Osteoblast (primary cell): ENCODE results near the gene GPR62. TPM values are rescaled to one million over a fixed set of nuclear protein-coding genes. Genes with fewer than 3 reads are reported as not detected.

Source experiments
- DNase-seq: peaks from one replicate; pipeline ENCODE4 v3.0.0; 2011; ENCODE audit warnings: low spot score, mixed read lengths; ENCODE audit not compliant: insufficient read length; ENCODE audit errors: missing footprints
- H2AFZ ChIP-seq: 2 replicates; pipeline ENCODE4 v1.6.0; 2011; ENCODE audit warnings: mild to moderate bottlenecking, low read length
- H3K27ac ChIP-seq: 2 replicates; pipeline ENCODE4 v1.5.1; 2011; ENCODE audit warnings: mild to moderate bottlenecking, low read depth, low read length, moderate library complexity
- H3K27me3 ChIP-seq: 2 replicates; pipeline ENCODE4 v1.6.0; 2012; ENCODE audit warnings: mild to moderate bottlenecking, control low read depth, inconsistent platforms, low read length, moderate library complexity; ENCODE audit not compliant: insufficient read depth
- H3K36me3 ChIP-seq: 2 replicates; pipeline ENCODE4 v1.5.1; 2011; ENCODE audit warnings: mild to moderate bottlenecking, low read length, control low read depth, moderate library complexity; ENCODE audit not compliant: insufficient read depth
- H3K4me1 ChIP-seq: 2 replicates; pipeline ENCODE4 v1.5.1; 2011; ENCODE audit warnings: mild to moderate bottlenecking, low read length, control low read depth, moderate library complexity; ENCODE audit not compliant: insufficient read depth
- H3K4me2 ChIP-seq: 2 replicates; pipeline ENCODE4 v1.6.0; 2011; ENCODE audit warnings: mild to moderate bottlenecking, low read length; ENCODE audit not compliant: insufficient read depth
- H3K4me3 ChIP-seq: fragments of 200-600 bp; sonication (generic); 3 replicates; pipeline ENCODE4 v1.5.1; 2012; ENCODE audit warnings: mild to moderate bottlenecking, low read length, inconsistent platforms; ENCODE audit not compliant: insufficient read depth
- H3K79me2 ChIP-seq: 2 replicates; pipeline ENCODE4 v1.6.0; 2012; ENCODE audit warnings: mild to moderate bottlenecking, low read length, control low read depth, inconsistent platforms; ENCODE audit not compliant: insufficient read depth
- H3K9me3 ChIP-seq: 2 replicates; pipeline ENCODE4 v1.5.1; 2011; ENCODE audit warnings: low read depth, low read length, control low read depth
- H4K20me1 ChIP-seq: 2 replicates; pipeline ENCODE4 v1.6.0; 2012; ENCODE audit warnings: mild to moderate bottlenecking, low read length, control low read depth; ENCODE audit not compliant: insufficient read depth
- small RNA-seq: library from RNA; depleted of rRNA; stranded (forward); fragments of <200 nt; gene quantifications from one replicate; pipeline ENCODE3, GENCODE V24; 2012
- total RNA-seq: library from RNA; depleted of rRNA; stranded (reverse); fragments of >200 nt; gene quantifications from 2 replicates; pipeline ENCODE4 v1.2.3, GENCODE V29; 2012
- TF ChIP-seq, protein P1 (sequence below): IDR thresholded peaks from 2 replicates; pipeline ENCODE4 v1.5.1; 2011; ENCODE audit warnings: mild to moderate bottlenecking, low read depth, low read length, moderate library complexity; ENCODE audit errors: extremely low read depth

Gene GPR62
- total RNA-seq, 1 donor, result not detected

DNA sequence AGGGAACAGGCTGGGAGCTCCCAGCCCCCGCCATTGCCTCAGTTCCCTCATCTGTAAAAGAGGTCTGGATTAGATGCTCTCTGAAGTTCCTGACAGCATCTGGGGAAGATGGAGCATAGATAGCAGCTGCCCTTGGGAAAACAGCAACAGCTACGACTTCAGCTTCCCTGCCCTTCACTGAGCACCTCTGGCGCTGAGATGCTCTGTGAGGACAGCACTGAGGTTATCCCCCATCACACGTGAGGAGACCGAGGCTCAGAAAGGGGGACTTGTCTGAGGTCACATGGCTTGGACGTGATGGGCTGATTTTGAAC is 51.6 kb downstream of the GPR62 start:
- Histone ChIP-seq H3K27me3 (no peaks in the 10 kb centered on the region), H3K4me3 (no peak overlapping the region), H3K36me3 (no peaks in the 10 kb centered on the region), H3K4me1 (peaks cover 14% of the 10 kb centered on the region), H3K79me2 (no peaks in the 10 kb centered on the region), H2AFZ (no peak overlapping the region), H4K20me1 (no peaks in the 10 kb centered on the region), H3K27ac (no peak overlapping the region), H3K4me2 (no peak overlapping the region), H3K9me3 (no peaks in the 10 kb centered on the region)
- TF ChIP-seq, protein P1, sequence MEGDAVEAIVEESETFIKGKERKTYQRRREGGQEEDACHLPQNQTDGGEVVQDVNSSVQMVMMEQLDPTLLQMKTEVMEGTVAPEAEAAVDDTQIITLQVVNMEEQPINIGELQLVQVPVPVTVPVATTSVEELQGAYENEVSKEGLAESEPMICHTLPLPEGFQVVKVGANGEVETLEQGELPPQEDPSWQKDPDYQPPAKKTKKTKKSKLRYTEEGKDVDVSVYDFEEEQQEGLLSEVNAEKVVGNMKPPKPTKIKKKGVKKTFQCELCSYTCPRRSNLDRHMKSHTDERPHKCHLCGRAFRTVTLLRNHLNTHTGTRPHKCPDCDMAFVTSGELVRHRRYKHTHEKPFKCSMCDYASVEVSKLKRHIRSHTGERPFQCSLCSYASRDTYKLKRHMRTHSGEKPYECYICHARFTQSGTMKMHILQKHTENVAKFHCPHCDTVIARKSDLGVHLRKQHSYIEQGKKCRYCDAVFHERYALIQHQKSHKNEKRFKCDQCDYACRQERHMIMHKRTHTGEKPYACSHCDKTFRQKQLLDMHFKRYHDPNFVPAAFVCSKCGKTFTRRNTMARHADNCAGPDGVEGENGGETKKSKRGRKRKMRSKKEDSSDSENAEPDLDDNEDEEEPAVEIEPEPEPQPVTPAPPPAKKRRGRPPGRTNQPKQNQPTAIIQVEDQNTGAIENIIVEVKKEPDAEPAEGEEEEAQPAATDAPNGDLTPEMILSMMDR, result no peak
- DNase-seq, result peak; percentile 8

Small RNAs within 50 kb of the gene (small RNA-seq; reads per million reads assigned to genes)
- not detected for gene AC115284.1

Other genes starting within 250 kb of the GPR62 start
- under 0.01 TPM in 1 of 2 replicates, not detected in the other for gene GRM2, start 248.3 kb upstream of the GPR62 start, total RNA-seq
- not detected in 2 replicates for gene IQCF6, start 176.1 kb upstream of the GPR62 start, total RNA-seq
- not detected in 2 replicates for gene IQCF2, start 93.8 kb upstream of the GPR62 start, total RNA-seq
- not detected in 2 replicates for gene IQCF5, start 79.8 kb upstream of the GPR62 start, total RNA-seq
- gene IQCF1, start 52.0 kb upstream of the GPR62 start, total RNA-seq, result not detected in 2 replicates
- 18.0 and 20.6 TPM in 2 replicates for gene RRP9, start 13.5 kb upstream of the GPR62 start, total RNA-seq
- gene PARP3, start 13.0 kb upstream of the GPR62 start, total RNA-seq, result 39.2 and 46.0 TPM in 2 replicates
- 19.7 and 22.4 TPM in 2 replicates for gene PCBP4, start 12.1 kb downstream of the GPR62 start, total RNA-seq
- 38.7 and 44.2 TPM in 2 replicates for gene ABHD14B, start 18.7 kb downstream of the GPR62 start, total RNA-seq
- 16.5 and 18.8 TPM in 2 replicates for gene ABHD14A, start 19.7 kb downstream of the GPR62 start, total RNA-seq
- 35.7 and 37.6 TPM in 2 replicates for gene ACY1, start 28.2 kb downstream of the GPR62 start, total RNA-seq
- 824 and 862 TPM in 2 replicates for gene RPL29, start 40.5 kb downstream of the GPR62 start, total RNA-seq
- gene DUSP7, start 101.2 kb downstream of the GPR62 start, total RNA-seq, result 12.7 and 13.8 TPM in 2 replicates
- gene POC1A, start 199.0 kb downstream of the GPR62 start, total RNA-seq, result 1.8 and 3.2 TPM in 2 replicates
- 35.4 and 39.1 TPM in 2 replicates for gene ALAS1, start 242.8 kb downstream of the GPR62 start, total RNA-seq